ENCODE results near the gene GCLM. TPM values are rescaled to one million over a fixed set of nuclear protein-coding genes. Genes with fewer than 3 reads are reported as not detected.

Gene GCLM
- total RNA-seq, 1 experiment from 2014 or later = 33.7 TPM

- Histone ChIP-seq H3K4me1 (ENCODE audit: control insufficient read depth, insufficient read depth, low read length) (no peaks in the 10 kb centered on the region), H3K36me3 (ENCODE audit: control insufficient read depth, insufficient read depth, low read length) (no peaks in the 10 kb centered on the region), H3K27ac (ENCODE audit: low read length) (no peak overlapping the region), H3K9me3 (ENCODE audit: control insufficient read depth, insufficient read depth, low read depth, low read length) (no peaks in the 10 kb centered on the region), H3K4me3 (ENCODE audit: low read depth in 2 of 2, low read length in 2 of 2) (no peak overlapping the region), H3K27me3 (ENCODE audit: control insufficient read depth, insufficient read depth, low read length) (no peaks in the 10 kb centered on the region; the same call in 1 of the 2 replicates)
- BruUV-seq (replicated peaks) = no TSS peak
- DNase-seq (ENCODE audit: low read depth, low spot score) (no peak), ATAC-seq (no peak)
- TF ChIP-seq POLR2AphosphoS5 (IDR thresholded peaks at IDR 0.05; ENCODE audit: low read depth, low read length) (no peak), REST (IDR thresholded peaks at IDR 0.05; ENCODE audit: insufficient read depth in 1 of 2, low read depth in 2 of 2, low read length in 1 of 2) (no peak), SIN3A (IDR thresholded peaks at IDR 0.05; ENCODE audit: borderline replicate concordance, insufficient read depth, low read depth, low read length) (no peak)
- in situ Hi-C loops (cut with HindIII; ENCODE audit: low pct_unique_long_range_greater_than_20kb, low sequenced_read_pairs) = no loop called here
- ChIA-PET POLR2A (no interaction called here), CTCF (no interaction called here)
- intact Hi-C loops (cut with micrococcal nuclease; ENCODE audit: unreplicated experiment) = no loop called here
Observed at GRCh38 chr1:93958032-93958725, 48.9 kb upstream of the GCLM start.

- ATAC-seq = no peak
Observed at GRCh38 chr1:93955765-93956164, 46.5 kb upstream of the GCLM start.

More at GRCh38 chr1:93955765-93956164, 46.5 kb upstream of the GCLM start:
- Histone ChIP-seq H3K36me3 (ENCODE audit: control insufficient read depth, insufficient read depth, low read length) (no peaks in the 10 kb centered on the region), H3K4me1 (ENCODE audit: control insufficient read depth, insufficient read depth, low read length) (no peaks in the 10 kb centered on the region), H3K4me3 (ENCODE audit: low read depth in 2 of 2, low read length in 2 of 2) (no peak overlapping the region), H3K9me3 (ENCODE audit: control insufficient read depth, insufficient read depth, low read depth, low read length) (no peaks in the 10 kb centered on the region), H3K27me3 (ENCODE audit: control insufficient read depth, insufficient read depth, low read length) (no peaks in the 10 kb centered on the region; the same call in 1 of the 2 replicates), H3K27ac (ENCODE audit: low read length) (no peak overlapping the region)
- ChIA-PET CTCF (no interaction called here), POLR2A (no interaction called here)
- DNase-seq (ENCODE audit: low read depth, low spot score) = no peak
- TF ChIP-seq SIN3A (IDR thresholded peaks at IDR 0.05; ENCODE audit: borderline replicate concordance, insufficient read depth, low read depth, low read length) = no peak
- TF ChIP-seq POLR2AphosphoS5 (IDR thresholded peaks at IDR 0.05; ENCODE audit: low read depth, low read length) = no peak
- no peak for TF ChIP-seq CTCF (IDR thresholded peaks at IDR 0.05)
- no peak for TF ChIP-seq TCF7L2 (IDR thresholded peaks at IDR 0.05; ENCODE audit: low read depth, low read length)
- no peak for TF ChIP-seq REST (IDR thresholded peaks at IDR 0.05; ENCODE audit: insufficient read depth in 1 of 2, low read depth in 2 of 2, low read length in 1 of 2)
- no TSS peak for BruUV-seq (replicated peaks)
- in situ Hi-C loops (cut with HindIII; ENCODE audit: low pct_unique_long_range_greater_than_20kb, low sequenced_read_pairs) (no loop called here), intact Hi-C loops (cut with micrococcal nuclease; ENCODE audit: unreplicated experiment) (no loop called here)
